Measurements from ENCODE around the gene VSTM5.

GRCh38 chr11:93813974-93814373 is 36.4 kb downstream of the VSTM5 start:
- TF ChIP-seq CTCF (IDR thresholded peaks at IDR 0.05), result no peak
- TF ChIP-seq POLR2A (IDR thresholded peaks at IDR 0.05), result no peak

Measured in adrenal gland (tissue), 5 donors.